HepG2 (cell line): ENCODE data around the gene MPIG6B. TPM values are rescaled to one million over a fixed set of nuclear protein-coding genes. Genes with fewer than 3 reads are reported as not detected.
A peak's percentile ranks its signal among the peaks of the same experiment; 100 is the strongest.

Experiments used
- ARHGAP35 ChIP-seq: sonication (generic); formaldehyde crosslinking; IDR thresholded peaks from 2 replicates; pipeline ENCODE4 v1.9.0; 2022; ENCODE audit warnings: mild to moderate bottlenecking, inconsistent platforms, moderate library complexity, missing genetic modification reagents, borderline replicate concordance
- BHLHE40 ChIP-seq: IDR thresholded peaks from 2 replicates; pipeline ENCODE4 v1.6.1; 2011; ENCODE audit warnings: low read length, improper control_type of control experiment
- DNMT1 ChIP-seq: sonication (generic); formaldehyde crosslinking; IDR thresholded peaks from 2 replicates; pipeline ENCODE4 v1.5.1; 2020; ENCODE audit warnings: mild to moderate bottlenecking, missing genetic modification reagents
- FOXA1 ChIP-seq, 2 experiments: fragments of 450-650 bp in 1 of 2; sonication (generic) in 1 of 2; formaldehyde crosslinking in 1 of 2; IDR thresholded peaks; 2 replicates each; pipeline versions ENCODE4 v1.4.0 to v1.6.1; 2016 to 2020; ENCODE audit warnings: missing genetic modification reagents in 1 of 2
- IKZF1 ChIP-seq: fragments of 450-650 bp; IDR thresholded peaks from 2 replicates; pipeline ENCODE4 v1.7.1; 2016
- MED8 ChIP-seq: sonication (generic); formaldehyde crosslinking; IDR thresholded peaks from 2 replicates; pipeline ENCODE4 v1.8.1; 2023; ENCODE audit warnings: mild to moderate bottlenecking, missing genetic modification reagents; ENCODE audit not compliant: insufficient replicate concordance
- NCOA5 ChIP-seq: sonication (generic); formaldehyde crosslinking; IDR thresholded peaks from 2 replicates; pipeline ENCODE4 v1.4.0; 2020; ENCODE audit warnings: missing genetic modification reagents
- NKX3-1 ChIP-seq: sonication (generic); formaldehyde crosslinking; IDR thresholded peaks from 2 replicates; pipeline ENCODE4 v1.5.0; 2020; ENCODE audit warnings: missing genetic modification reagents
- PAX8 ChIP-seq: sonication (generic); formaldehyde crosslinking; IDR thresholded peaks from 2 replicates; pipeline ENCODE4 v1.8.0; 2022; ENCODE audit warnings: mild to moderate bottlenecking, missing genetic modification reagents, borderline replicate concordance
- SP140L ChIP-seq: sonication (generic); formaldehyde crosslinking; IDR thresholded peaks from 2 replicates; pipeline ENCODE4 v1.4.0; 2020; ENCODE audit warnings: missing genetic modification reagents, borderline replicate concordance
- STAG1 ChIP-seq: sonication (generic); formaldehyde crosslinking; IDR thresholded peaks from 2 replicates; pipeline ENCODE4 v1.4.0; 2020; ENCODE audit warnings: missing genetic modification reagents
- ZNF124 ChIP-seq: sonication (generic); formaldehyde crosslinking; IDR thresholded peaks from 2 replicates; pipeline ENCODE4 v1.4.0; 2020; ENCODE audit warnings: missing genetic modification reagents
- ZNF589 ChIP-seq: sonication (generic); formaldehyde crosslinking; conservative IDR thresholded peaks from 2 replicates; pipeline ENCODE4 v1.8.0; 2022; ENCODE audit warnings: mild to moderate bottlenecking, moderate library complexity, missing genetic modification reagents
- ZNF687 ChIP-seq: sonication (generic); formaldehyde crosslinking; IDR thresholded peaks from 2 replicates; pipeline ENCODE4 v1.5.1; 2020; ENCODE audit warnings: mild to moderate bottlenecking, missing genetic modification reagents, moderate library complexity
- ZSCAN29 ChIP-seq: sonication (generic); formaldehyde crosslinking; conservative IDR thresholded peaks from 2 replicates; pipeline ENCODE4 v1.4.0; 2020; ENCODE audit warnings: mild to moderate bottlenecking, missing genetic modification reagents
- ZZZ3 ChIP-seq: sonication (generic); formaldehyde crosslinking; IDR thresholded peaks from 2 replicates; pipeline ENCODE4 v1.4.0; 2020; ENCODE audit warnings: missing genetic modification reagents, mild to moderate bottlenecking, borderline replicate concordance
- polyA plus RNA-seq, 8 experiments: library from polyadenylated mRNA; depleted of rRNA in 3 of 8; stranded (reverse) in 7 of 8; unstranded in 1 of 8; fragments of >200 nt; fragmentation: Illumina TruSeq in 4 of 8; extraction: Trizol in 4 of 8; gene quantifications; 2 replicates each; pipeline versions ENCODE4 v1.2.1 to v1.2.3, GENCODE V29; 2011 to 2016; ENCODE audit warnings: low read depth in 4 of 8, missing spikeins in 1 of 8, mixed read lengths in 1 of 8; ENCODE audit not compliant: insufficient read depth in 1 of 8
- total RNA-seq, 5 experiments: library from RNA; depleted of rRNA; stranded (reverse); fragments of >200 nt; fragmentation: Illumina TruSeq; extraction: Trizol; gene quantifications; 2 replicates each; pipeline ENCODE4 v1.2.3, GENCODE V29; 2016; ENCODE audit warnings: low read depth in 1 of 5
- TF ChIP-seq, protein P1 (sequence below): sonication (generic); formaldehyde crosslinking; conservative IDR thresholded peaks from 2 replicates; pipeline ENCODE4 v1.8.0; 2022; ENCODE audit warnings: missing genetic modification reagents
- TF ChIP-seq, protein P2 (sequence below): sonication (generic); formaldehyde crosslinking; IDR thresholded peaks from 2 replicates; pipeline ENCODE4 v1.4.0; 2020; ENCODE audit warnings: mild to moderate bottlenecking, missing genetic modification reagents, borderline replicate concordance

The MPIG6B gene
- total and polyA plus RNA-seq, 2 of the 13 experiments (the other 11 are each of a cell fraction or from before 2014, with no cell fraction given) = not detected

DNA sequence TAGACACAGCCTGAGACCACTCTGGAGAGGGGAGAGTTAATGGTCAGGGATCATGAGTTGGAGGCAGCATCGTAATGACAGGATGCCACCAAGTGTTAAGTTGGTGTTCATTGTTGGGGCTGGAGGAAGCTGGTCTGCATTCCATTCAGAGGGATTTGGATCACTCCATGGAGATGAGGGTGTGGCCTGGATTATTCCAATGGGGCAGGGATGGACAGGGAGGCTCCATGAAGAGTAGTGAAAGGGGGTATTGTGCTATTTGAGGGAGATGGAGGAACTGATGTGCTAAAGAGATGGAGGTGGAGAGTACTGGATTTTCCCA lies 40.4 kb downstream of the MPIG6B start (continued):
- TF ChIP-seq FOXA1 (IDR thresholded peaks at IDR 0.05) = no peak
- no peak for TF ChIP-seq FOXA1 (CRISPR knock-in tag; IDR thresholded peaks at IDR 0.05)
- TF ChIP-seq DNMT1 = no peak
- TF ChIP-seq ZNF589 (CRISPR knock-in tag) = no peak
- no peak for TF ChIP-seq ZSCAN29 (CRISPR knock-in tag)
- TF ChIP-seq ZNF687 (CRISPR knock-in tag) = no peak; the same call in 1 of the 2 replicates
- TF ChIP-seq STAG1 (CRISPR knock-in tag) = peak; percentile 69
- TF ChIP-seq, protein P1, sequence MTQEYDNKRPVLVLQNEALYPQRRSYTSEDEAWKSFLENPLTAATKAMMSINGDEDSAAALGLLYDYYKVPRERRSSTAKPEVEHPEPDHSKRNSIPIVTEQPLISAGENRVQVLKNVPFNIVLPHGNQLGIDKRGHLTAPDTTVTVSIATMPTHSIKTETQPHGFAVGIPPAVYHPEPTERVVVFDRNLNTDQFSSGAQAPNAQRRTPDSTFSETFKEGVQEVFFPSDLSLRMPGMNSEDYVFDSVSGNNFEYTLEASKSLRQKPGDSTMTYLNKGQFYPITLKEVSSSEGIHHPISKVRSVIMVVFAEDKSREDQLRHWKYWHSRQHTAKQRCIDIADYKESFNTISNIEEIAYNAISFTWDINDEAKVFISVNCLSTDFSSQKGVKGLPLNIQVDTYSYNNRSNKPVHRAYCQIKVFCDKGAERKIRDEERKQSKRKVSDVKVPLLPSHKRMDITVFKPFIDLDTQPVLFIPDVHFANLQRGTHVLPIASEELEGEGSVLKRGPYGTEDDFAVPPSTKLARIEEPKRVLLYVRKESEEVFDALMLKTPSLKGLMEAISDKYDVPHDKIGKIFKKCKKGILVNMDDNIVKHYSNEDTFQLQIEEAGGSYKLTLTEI (CRISPR knock-in tag) = no peak
- no peak for TF ChIP-seq ZNF124 (CRISPR knock-in tag)
- no peak for TF ChIP-seq SP140L (CRISPR knock-in tag)
- no peak for TF ChIP-seq ZZZ3
- no peak for TF ChIP-seq IKZF1
- no peak for TF ChIP-seq PAX8 (CRISPR knock-in tag)
- TF ChIP-seq, protein P2, sequence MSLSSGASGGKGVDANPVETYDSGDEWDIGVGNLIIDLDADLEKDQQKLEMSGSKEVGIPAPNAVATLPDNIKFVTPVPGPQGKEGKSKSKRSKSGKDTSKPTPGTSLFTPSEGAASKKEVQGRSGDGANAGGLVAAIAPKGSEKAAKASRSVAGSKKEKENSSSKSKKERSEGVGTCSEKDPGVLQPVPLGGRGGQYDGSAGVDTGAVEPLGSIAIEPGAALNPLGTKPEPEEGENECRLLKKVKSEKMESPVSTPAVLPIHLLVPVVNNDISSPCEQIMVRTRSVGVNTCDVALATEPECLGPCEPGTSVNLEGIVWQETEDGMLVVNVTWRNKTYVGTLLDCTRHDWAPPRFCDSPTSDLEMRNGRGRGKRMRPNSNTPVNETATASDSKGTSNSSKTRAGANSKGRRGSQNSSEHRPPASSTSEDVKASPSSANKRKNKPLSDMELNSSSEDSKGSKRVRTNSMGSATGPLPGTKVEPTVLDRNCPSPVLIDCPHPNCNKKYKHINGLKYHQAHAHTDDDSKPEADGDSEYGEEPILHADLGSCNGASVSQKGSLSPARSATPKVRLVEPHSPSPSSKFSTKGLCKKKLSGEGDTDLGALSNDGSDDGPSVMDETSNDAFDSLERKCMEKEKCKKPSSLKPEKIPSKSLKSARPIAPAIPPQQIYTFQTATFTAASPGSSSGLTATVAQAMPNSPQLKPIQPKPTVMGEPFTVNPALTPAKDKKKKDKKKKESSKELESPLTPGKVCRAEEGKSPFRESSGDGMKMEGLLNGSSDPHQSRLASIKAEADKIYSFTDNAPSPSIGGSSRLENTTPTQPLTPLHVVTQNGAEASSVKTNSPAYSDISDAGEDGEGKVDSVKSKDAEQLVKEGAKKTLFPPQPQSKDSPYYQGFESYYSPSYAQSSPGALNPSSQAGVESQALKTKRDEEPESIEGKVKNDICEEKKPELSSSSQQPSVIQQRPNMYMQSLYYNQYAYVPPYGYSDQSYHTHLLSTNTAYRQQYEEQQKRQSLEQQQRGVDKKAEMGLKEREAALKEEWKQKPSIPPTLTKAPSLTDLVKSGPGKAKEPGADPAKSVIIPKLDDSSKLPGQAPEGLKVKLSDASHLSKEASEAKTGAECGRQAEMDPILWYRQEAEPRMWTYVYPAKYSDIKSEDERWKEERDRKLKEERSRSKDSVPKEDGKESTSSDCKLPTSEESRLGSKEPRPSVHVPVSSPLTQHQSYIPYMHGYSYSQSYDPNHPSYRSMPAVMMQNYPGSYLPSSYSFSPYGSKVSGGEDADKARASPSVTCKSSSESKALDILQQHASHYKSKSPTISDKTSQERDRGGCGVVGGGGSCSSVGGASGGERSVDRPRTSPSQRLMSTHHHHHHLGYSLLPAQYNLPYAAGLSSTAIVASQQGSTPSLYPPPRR (CRISPR knock-in tag) = no peak
- TF ChIP-seq NCOA5 (CRISPR knock-in tag) = no peak
- no peak for TF ChIP-seq MED8 (CRISPR knock-in tag)
- no peak for TF ChIP-seq ARHGAP35 (CRISPR knock-in tag)
- TF ChIP-seq BHLHE40 = 0 out of 2 replicates have a peak, but pooled peaks have one; percentile 27
- TF ChIP-seq NKX3-1 = no peak
